Measurements from ENCODE around the gene TAOK2.

TAOK2 gene

DNA sequence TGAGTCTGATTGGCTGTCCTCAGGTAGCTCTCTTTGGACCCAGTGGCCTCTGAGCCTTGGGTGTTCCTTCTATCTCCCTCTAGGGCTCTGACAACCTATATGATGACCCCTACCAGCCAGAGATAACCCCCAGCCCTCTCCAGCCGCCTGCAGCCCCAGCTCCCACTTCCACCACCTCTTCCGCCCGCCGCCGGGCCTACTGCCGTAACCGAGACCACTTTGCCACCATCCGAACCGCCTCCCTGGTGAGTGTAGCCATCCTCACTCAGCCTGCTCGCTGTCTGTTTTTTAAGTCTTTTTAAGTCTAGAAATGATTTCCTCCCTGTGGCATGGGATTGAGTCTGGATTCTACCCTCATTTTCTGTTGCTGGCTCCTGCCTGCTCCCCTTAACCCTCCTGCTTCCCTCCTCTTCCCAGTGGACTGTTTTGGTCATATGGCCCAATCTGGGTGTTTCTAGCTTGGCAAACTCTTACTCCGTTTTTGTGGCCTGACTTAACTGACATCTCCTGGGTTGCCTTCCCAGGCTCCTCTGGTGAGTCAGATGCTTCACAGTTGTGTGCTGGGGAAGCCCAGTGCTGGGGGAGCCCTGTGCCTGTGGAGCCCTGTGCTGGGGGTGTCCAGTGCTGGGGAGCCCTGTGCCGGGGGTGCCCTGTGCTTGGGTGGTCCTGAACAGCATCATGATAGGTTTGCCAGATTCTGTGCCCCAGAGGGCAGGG lies 9.9 kb downstream of the TAOK2 start:
- DNase-seq (ENCODE audit: low read depth), result no peak
- TF ChIP-seq, protein P1, sequence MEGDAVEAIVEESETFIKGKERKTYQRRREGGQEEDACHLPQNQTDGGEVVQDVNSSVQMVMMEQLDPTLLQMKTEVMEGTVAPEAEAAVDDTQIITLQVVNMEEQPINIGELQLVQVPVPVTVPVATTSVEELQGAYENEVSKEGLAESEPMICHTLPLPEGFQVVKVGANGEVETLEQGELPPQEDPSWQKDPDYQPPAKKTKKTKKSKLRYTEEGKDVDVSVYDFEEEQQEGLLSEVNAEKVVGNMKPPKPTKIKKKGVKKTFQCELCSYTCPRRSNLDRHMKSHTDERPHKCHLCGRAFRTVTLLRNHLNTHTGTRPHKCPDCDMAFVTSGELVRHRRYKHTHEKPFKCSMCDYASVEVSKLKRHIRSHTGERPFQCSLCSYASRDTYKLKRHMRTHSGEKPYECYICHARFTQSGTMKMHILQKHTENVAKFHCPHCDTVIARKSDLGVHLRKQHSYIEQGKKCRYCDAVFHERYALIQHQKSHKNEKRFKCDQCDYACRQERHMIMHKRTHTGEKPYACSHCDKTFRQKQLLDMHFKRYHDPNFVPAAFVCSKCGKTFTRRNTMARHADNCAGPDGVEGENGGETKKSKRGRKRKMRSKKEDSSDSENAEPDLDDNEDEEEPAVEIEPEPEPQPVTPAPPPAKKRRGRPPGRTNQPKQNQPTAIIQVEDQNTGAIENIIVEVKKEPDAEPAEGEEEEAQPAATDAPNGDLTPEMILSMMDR (IDR thresholded peaks at IDR 0.05; ENCODE audit: low read depth, low read length, missing control alignments), result no peak
- no peak overlapping the region for H3K4me3 ChIP-seq (ENCODE audit: low read depth, low read length)
- in situ Hi-C loops (cut with HindIII; ENCODE audit: low sequenced_read_pairs), result no loop called here

DNA sequence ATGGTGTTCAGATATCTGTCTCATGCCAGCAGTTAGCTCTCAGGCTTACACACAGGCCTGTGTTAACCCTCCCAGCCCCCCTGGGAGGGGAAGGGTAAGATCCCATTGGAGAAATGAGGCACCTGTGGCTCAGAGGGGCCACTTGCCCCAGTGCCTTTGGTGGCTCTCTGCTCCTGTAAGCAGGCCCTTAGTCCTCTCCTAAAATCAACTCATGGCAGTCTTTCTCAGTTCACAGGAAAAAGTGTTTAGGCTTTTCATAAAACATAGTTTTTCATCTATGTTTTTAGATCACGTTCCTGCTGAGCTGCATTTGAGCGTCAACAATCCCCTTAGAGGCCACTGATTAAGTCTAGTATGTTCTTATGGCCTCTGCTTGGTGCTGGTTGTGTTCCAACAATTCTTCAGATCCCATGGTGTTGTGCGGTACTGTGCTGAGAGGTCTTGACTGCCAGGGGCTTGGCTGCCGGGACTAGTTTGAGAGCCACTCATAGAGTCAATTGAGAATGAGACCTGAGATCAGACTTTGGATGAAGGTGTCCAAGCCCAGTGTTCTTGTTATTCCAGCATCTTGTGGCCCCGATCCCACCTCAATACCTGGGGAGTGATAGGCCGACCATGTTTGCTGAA lies 10.6 kb downstream of the TAOK2 start:
- H3K4me3 ChIP-seq (ENCODE audit: low read depth, low read length), result no peak overlapping the region
- in situ Hi-C loops (cut with HindIII; ENCODE audit: low sequenced_read_pairs), result no loop called here
- no peak for DNase-seq (ENCODE audit: low read depth)
- TF ChIP-seq, protein P1 (IDR thresholded peaks at IDR 0.05; ENCODE audit: low read depth, low read length, missing control alignments), result no peak

DNA sequence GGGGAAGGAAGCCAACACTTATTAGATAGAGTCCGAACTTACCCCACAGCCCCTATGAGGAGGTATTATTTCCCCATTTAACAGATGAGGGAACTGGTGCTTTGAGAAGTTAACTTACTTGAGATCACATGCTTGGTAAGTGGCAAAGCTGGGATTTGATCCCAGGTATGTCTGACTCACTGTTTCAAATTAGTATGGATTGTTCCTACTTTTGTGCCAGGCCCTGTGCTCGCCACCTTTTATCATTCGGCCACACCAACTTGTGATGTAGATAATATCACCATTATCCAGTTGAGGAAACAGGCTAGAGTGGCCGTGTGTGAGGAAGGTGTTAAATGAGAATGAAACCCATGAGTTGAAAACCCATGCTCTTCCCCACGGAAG lies 11.1 kb downstream of the TAOK2 start:
- no peak for DNase-seq (ENCODE audit: low read depth)
- in situ Hi-C loops (cut with HindIII; ENCODE audit: low sequenced_read_pairs), result no loop called here
- TF ChIP-seq, protein P1 (IDR thresholded peaks at IDR 0.05; ENCODE audit: low read depth, low read length, missing control alignments), result no peak
- H3K4me3 ChIP-seq (ENCODE audit: low read depth, low read length), result no peak overlapping the region

DNA sequence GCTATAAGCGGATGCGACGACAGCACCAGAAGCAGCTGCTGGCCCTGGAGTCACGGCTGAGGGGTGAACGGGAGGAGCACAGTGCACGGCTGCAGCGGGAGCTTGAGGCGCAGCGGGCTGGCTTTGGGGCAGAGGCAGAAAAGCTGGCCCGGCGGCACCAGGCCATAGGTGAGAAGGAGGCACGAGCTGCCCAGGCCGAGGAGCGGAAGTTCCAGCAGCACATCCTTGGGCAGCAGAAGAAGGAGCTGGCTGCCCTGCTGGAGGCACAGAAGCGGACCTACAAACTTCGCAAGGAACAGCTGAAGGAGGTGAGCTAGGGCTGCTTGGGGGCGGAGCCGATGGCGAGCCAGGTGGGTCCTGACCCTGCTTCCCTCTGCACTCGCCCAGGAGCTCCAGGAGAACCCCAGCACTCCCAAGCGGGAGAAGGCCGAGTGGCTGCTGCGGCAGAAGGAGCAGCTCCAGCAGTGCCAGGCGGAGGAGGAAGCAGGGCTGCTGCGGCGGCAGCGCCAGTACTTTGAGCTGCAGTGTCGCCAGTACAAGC lies 11.7 kb downstream of the TAOK2 start:
- TF ChIP-seq, protein P1 (IDR thresholded peaks at IDR 0.05; ENCODE audit: low read depth, low read length, missing control alignments), result no peak
- in situ Hi-C loops (cut with HindIII; ENCODE audit: low sequenced_read_pairs), result no loop called here
- H3K4me3 ChIP-seq (ENCODE audit: low read depth, low read length), result no peak overlapping the region
- DNase-seq (ENCODE audit: low read depth), result no peak

DNA sequence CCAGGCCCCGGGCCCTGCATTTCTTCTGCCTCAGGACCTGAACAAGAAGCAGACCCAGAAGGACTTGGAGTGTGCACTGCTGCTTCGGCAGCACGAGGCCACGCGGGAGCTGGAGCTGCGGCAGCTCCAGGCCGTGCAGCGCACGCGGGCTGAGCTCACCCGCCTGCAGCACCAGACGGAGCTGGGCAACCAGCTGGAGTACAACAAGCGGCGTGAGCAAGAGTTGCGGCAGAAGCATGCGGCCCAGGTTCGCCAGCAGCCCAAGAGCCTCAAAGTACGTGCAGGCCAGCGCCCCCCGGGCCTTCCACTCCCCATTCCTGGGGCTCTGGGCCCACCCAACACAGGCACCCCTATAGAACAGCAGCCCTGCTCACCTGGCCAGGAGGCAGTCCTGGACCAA lies 12.6 kb downstream of the TAOK2 start:
- in situ Hi-C loops (cut with HindIII; ENCODE audit: low sequenced_read_pairs), result no loop called here
- TF ChIP-seq, protein P1 (IDR thresholded peaks at IDR 0.05; ENCODE audit: low read depth, low read length, missing control alignments), result no peak
- H3K4me3 ChIP-seq (ENCODE audit: low read depth, low read length), result no peak overlapping the region
- DNase-seq (ENCODE audit: low read depth), result no peak

DNA sequence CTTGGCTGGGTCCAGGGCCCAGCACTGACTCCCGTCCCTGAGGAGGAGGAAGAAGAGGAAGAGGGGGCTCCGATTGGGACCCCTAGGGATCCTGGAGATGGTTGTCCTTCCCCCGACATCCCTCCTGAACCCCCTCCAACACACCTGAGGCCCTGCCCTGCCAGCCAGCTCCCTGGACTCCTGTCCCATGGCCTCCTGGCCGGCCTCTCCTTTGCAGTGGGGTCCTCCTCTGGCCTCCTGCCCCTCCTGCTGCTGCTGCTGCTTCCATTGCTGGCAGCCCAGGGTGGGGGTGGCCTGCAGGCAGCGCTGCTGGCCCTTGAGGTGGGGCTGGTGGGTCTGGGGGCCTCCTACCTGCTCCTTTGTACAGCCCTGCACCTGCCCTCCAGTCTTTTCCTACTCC lies 13.3 kb downstream of the TAOK2 start:
- in situ Hi-C loops (cut with HindIII; ENCODE audit: low sequenced_read_pairs), result no loop called here

More for the DNA sequence above, 13.3 kb downstream of the TAOK2 start:
- DNase-seq (ENCODE audit: low read depth), result no peak
- no peak overlapping the region for H3K4me3 ChIP-seq (ENCODE audit: low read depth, low read length)
- TF ChIP-seq, protein P1 (IDR thresholded peaks at IDR 0.05; ENCODE audit: low read depth, low read length, missing control alignments), result no peak

Measured in astrocyte of the cerebellum (primary cell).